NK-92 (cell line): Measurements from ENCODE around the gene MALRD1.

Experiments used
- DNase-seq: peaks from one replicate; lab custom pipeline; 2025; ENCODE audit not compliant: unreplicated experiment; lab: John Stamatoyannopoulos, UW

Gene MALRD1

DNA sequence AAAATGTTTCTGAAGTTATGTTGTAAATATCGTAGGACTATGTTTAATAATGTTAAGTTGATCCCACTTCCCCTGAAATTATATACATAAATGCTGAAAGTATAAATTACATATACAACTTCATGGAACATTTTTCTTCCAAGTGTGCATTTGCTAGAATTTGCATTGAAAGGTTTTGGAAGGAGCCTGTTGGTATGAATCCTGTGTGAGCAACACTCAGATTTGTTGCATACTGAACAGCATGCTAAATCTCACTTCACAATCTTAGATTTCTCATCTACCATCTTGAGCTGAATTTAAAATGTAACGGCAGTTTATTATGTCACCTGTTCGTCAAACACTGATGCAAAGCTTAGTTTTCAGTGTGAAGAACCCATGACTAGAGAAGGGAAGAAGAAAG, 172.6 kb downstream of the MALRD1 start:
- no peak for DNase-seq

DNA sequence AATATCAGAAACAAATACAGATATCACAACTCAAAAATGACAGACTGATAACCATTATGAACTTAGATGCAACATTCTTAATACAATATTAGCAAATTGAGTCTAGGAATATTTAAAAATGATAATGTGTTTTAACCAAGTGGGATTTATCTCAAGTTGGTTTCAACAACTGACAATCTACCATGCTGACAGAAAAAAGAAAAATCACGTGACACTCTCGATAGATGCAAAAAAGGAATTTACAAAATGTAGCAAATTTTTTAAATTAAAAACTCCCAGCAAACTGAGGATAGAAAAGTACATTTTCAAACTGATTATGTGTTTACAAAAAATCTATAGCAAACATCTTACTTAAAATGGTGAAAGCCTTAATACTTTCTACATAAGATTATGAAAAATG, 177.4 kb downstream of the MALRD1 start:
- DNase-seq = no peak

DNA sequence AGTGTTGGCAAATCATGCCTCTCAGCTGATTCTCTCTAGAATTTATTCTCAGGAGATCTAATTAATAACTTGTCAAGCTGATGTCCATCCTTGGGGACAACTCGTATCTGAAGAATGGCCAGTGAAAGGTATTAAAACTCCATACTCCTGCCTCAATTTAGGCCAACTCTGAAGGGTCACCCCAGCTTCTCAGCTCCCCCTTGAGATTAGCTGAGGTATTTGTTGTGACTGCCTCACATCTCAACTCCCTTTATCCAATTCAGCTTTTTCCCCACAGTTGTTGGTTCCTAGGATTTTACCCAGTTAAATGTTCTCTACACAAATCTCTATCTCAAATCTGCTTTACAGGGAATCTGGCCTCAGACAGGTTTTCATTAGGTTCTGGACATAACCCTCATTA, 182.4 kb downstream of the MALRD1 start:
- no peak for DNase-seq

DNA sequence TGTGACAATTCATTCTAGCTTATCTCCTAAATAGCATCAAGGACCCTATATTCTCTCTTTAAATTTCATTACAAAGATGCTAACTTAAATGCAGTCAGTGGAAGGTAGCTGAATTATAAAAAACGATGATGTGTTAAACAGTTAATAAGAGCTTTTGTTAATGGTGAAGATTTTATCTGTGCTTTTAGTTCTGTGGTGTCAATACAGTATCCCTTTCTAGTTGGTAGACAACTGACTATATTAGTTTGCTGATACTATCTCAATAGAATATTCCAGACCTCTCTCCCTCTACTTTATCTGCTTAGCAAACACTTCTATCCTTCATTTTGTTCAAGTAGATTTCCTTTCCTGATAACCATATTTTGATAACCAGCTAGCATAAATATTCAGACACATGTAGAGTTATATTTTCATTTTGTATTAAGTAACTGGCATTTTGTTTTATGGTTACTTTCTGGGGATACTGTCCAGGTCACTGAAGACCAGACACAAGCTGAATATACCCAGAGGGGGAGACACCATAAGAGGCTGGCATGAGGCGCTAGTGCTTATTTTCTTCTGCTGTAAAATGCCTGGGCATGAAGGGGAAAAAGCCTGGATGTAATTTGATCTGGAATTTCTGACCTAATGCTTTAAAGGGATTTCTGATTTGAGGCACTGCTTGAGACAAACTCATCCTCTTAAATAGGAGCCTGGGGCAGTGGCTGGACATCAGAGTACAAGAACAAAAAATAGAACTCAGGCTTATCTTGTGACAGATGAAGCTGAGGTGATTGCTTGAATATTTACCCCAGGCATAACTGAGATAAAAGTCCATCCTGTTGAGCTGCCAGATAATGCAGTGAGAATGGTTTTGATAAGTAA, 197.5 kb downstream of the MALRD1 start:
- DNase-seq = no peak

DNA sequence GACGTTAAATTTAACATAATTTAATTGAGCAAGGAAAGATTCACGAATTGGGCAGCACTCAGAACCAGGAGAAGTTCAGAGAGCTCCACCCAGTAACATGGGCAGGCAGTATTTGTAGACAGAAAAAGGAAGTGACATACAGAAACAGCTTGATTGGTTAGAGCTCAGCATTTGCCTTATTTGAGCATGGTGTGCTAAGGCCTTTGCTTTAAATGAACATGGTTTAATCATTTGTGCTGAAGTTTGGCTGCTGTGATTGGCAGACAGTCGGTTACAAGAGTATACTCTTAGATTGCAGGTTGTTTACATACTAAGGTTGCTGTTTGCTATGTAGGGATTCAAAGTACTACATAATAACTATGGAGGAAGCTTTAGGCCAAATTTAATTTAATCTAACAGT, 199.2 kb downstream of the MALRD1 start:
- no peak for DNase-seq

DNA sequence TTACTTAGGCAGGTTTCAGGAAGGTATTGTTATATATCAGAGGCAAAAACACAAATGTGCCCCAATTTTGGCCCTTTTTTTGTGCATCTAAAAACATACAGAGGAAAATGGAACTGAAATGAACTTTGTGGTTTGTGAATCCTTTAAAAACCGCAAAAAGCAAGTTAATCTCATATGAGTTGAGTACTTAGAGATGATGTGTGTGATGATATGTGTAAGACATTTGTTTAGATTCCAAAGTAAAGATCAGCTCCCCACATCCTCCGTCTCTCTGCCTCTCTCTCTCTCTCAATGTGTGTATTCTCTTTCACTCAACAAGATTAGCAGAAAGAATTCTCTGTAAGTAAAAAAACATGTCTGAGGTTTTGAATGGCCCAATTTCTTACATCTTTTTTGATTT, 201.9 kb downstream of the MALRD1 start:
- DNase-seq = no peak

DNA sequence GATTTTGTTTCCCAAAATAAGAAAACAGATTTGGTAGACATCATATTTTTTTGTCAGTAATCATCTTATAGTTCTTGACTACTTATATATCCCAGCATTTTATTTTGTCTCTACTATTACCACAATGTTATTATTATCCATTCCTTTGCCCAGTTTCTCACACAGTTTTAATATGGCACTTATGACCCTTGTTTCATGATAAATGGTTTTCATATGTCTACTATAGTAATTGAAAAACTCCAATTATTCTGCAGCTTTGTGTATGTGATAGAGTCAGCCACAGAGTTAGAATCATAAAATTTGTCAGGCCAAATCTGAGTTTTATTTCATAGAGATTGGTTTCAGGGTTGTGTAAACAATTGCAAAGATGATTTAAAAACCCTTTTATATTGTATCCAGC, 203.9 kb downstream of the MALRD1 start:
- DNase-seq = no peak

DNA sequence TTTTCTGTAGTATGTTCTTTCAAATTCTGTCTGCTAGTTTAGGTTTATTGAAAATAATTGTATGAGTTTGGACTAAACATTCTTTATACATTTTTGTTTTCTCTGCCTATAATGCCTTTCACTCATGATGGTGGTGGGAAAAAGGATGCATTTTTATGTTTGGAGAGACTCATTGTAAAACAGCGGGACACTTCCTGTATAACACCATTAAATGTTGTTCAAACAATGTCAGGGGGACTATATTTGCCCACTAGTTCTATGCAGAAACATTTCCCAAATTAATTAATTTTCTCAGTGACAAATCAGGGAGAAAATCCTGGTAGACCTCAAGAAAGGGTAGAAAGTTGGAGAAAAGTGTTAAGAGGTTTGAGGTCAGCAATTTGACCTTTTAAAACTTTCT, 207.7 kb downstream of the MALRD1 start:
- DNase-seq = no peak

DNA sequence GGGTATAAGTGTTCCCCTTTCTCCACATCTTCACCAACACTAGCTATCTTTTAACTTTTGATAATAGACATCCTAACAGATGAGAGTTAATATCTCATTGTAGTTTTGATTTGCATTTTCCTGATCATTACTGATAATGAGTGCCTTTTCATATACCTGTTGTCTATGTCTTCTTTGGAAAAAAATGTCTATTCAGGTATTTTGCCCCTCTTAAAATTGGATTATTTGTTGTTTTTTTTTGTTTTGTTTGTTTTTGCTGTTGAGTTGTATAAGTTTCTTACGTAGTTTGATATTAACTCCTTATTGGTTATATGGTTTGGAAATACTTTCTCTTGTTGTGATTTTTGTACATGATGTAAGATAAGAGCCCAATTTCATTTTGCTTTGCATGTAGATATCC, 214.7 kb downstream of the MALRD1 start:
- no peak for DNase-seq

DNA sequence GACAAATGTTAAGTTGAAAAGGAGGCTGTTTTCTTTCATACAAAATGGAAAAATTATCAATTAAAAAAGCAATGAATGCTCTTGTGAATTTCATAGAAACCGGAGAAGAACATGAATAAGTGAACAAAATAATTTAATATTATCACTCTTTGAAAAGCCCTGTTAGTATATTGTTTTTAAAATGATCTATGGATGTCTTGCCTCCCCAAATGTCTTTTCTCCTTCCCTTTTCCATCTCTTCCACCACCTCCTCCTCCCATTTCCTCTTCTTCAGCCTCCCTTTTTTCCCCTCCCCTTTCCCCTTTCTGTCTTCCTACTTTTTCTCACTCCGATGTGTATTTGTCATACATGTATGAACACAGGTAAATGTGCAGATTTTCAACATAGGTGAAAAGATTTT, 234.7 kb downstream of the MALRD1 start:
- DNase-seq = no peak

DNA sequence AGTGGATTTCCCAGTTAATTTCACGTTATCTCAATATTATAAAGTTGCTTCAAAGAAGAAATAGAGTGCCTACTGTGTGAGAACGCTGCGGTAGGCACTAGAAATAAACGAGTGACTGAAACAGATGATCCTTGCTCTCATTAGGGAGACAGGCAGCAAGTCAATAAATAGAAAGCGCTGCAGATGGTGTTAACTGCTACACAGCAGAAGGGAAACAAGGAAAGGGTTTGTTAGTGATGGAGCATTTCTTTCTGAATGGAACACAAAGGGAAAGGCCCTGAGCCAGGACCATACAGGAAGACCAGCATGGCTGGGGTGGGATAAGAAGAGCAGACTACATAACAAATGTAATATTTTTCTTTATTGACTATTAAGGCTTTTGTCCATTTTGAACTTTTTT, 235.2 kb downstream of the MALRD1 start:
- no peak for DNase-seq

DNA sequence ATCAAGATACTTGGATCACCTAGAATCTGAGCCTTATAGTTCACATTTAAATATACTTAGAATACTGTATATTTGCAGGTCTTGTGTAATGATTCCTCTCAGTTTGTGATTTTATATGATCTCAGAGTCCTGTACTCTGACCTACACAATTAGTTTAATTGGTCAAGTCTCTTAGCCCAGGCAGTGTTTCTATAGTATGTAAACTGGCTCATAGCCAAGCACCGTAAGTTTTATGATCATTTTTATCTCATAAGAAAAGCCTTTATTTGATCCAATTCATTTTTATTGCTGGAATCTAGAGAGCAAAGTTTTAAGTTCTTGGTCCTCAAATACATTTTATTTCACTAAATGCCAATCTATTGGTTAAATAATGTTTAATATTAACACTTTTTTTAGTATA, 242.2 kb downstream of the MALRD1 start:
- no peak for DNase-seq

DNA sequence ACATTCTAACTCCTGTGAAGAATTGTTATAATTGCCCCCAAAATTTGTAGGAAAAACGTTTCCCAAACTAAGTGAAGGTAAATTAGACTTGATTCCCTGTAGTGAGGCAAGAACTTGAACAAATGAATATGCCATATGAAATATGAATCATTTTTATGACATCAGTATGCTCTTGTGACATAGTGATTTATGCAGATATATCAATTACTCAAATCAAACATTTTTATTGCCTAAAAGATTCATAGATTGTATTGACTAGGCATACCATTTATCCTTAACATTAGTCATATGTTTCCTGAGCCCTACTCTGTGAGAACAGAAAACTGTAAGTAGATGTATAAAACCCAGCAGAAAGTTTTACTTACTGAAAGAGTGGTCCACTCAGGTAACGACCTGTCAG, 245.6 kb downstream of the MALRD1 start:
- DNase-seq = no peak

DNA sequence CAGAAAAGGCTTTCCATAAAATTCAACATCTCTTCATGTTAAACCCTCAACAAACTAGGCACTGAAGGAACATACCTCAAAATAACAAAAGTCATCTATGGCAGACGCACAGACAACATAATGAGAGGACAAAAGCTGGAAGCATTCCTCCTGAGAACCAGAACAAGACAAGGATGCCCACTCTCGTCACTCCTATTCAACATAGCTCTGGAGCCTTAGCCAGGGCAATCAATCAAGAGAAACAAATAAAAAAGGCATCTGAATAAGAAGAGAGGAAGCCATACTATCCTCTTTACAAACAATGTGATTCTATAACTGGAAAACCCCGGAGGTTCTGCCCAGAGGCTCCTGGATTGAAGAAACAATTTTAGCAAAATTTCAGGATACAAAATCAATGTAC, 251.0 kb downstream of the MALRD1 start:
- DNase-seq = no peak

DNA sequence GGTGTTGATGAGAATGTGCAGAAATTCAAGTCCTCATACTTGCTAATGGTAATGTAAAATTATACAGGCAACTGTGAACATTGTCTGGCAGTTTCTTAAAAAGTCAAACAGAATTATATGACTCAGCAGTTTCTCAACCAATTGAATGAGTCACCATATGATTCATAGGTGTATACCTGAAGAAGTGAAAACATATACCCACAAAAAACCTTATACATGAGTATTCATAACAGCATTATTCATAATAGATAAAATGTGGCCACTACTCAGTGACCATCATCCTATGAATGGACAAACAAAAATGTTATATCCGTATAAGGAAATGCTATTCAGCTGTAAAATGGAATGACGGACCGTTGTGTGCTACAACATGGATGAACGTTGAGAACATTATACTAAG, 253.5 kb downstream of the MALRD1 start:
- no peak for DNase-seq

DNA sequence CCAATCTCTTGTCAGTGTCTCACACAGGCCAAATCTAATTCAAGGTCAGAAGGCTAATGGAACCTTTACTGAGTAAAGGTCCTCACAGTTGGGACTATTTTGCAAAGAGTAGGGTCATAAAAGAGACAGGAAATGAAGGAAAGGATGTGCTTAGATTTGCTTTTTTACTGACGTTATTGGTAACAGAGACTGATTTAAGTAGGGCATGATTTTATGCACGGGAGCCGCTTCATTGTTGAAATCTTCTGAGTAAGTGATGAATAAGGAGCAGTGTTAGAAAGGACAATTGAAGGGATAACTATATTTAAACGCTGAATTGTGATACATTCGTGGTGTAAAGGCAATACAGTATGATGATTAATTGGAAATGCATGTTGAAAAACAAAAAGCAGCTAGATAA, 261.5 kb downstream of the MALRD1 start:
- DNase-seq = no peak

DNA sequence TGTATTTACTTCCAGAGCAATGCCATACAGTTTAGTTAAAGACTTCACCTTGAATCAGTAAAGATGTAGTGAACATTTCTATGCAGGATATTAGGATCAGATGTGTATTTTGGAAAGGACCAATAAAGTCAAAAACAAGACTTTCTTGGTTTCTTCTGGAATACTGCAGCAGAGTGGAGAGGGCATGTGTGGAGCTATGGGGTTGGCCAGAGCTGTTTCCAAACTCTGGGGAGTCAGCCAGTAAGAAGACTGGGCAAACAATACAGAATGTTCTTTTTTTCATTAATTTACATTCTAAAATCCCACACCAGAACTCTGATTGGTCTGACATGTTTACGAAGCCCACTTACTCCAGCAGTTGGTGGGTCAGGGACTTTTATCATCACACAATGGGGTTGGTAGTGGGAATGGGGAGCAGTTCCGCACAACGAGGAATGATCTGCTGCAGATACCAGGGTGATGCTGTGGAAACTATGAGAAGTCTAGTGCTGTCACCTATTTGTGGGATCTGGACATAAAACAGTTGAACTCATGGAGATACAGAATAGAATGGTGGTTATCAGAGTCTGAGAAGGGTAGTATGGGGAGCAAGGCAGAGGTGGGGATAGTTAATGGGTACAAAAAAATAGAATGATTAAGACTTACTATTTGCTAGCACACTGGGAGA, 267.7 kb downstream of the MALRD1 start:
- DNase-seq = no peak

DNA sequence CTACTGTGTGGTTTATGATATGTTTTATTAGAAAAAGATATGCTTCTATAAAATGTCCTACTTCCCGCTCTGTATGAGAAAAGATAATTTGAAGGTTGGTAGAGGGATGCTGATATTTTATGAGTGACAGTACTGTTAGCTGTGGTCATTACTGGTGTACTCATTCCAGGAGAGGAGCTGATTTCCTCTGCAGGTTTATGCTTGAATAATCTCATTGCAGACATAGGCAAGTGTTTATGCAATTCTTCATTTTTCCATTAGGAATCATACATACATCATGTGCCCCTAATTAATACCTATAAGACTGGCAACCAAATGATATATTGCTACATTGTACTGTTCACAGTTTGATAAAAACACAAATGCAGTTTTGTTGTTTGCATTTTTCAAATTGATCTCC, 269.4 kb downstream of the MALRD1 start:
- no peak for DNase-seq

DNA sequence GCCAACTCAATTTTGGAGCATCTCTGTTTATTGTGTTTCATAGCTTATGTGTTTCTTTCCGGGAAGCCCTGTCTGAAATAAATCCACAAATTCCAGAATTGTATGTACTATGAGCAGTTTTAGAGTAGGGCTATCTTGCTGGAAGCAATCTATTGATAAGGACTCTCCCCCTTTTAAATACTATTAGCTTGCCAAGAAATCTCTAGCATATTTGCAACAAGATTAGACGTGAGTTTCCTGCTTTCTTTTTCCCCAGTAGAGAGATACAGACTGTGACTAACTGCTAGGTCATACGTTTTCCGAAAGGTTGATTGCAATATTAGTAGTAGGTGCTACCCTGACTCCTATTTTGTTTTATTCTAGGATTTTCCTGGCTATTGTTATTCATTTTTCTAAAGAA, 277.0 kb downstream of the MALRD1 start:
- DNase-seq = no peak

DNA sequence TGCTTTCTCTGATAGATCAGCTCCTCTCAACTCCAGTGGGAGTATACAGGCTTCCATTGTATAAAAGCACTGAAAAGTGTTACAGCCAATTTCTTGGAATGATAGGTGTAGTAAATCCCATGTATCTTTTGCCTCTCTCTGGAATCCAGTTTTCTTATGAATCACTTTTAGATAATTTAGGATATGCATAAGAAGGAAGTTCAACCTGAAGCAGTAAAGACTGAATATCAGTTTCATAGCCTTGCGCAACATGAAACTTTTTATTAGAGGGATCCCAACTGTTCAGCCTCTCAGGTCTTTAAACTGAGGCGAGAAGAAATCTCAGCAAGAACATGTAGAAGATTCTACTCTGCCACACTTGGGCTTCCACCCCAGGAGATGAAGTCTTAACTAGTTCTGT, 280.0 kb downstream of the MALRD1 start:
- no peak for DNase-seq

DNA sequence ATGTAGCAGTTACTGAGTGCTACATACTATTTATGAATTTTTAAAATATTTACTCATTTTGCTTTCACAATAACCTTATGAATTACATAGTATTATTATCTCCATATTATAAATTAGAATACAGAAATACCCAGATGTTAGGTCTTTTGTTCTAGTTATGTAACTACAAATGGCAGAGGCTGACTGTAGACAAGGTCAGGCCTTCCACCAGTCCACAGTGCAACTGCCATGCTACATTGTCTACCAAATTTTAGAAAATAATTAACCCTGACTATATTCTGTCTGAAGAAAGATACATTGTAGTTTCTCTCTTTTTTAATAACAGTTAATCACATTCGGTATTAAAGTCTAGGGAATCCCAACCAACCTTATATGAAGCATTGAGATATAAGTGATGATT, 280.9 kb downstream of the MALRD1 start:
- DNase-seq = no peak

DNA sequence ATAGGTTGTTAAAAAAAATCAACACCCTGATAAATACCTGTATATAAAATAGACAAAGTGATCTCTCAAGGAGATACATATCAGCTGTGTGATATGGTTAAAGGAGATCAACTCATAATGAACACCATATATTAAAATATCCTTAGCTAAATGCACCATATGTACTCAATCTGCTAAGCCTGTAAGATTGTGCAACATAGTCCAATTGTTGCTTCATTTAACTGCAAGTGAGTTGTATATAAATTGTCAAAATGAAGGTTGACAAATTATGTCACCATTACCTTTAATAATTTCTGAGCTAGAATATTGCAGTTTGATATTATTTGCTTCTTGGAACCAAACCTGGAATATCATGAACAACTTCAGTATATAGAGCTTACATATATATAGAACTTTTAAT, 283.7 kb downstream of the MALRD1 start:
- no peak for DNase-seq

DNA sequence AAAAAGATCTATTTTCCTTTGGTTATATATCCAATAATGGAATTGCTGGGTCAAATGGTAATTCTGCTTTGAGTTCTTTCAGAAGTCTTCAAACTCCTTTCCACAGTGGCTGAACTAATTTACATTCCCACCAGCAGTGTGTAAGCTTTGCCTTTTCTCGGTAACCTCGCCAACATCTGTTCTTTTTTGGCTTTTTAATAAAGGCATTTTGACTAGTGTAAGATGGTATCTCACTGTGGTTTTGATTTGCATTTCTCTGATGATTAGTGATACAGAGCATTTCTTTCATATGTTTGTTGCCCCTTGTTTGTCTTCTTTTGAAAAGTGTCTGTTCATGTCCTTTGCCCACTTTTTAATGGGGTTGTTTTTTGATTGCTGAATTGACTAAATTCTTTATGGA, 285.0 kb downstream of the MALRD1 start:
- DNase-seq = no peak
